Nephron progenitor cell (in vitro differentiated cells): ENCODE results near the gene PTGER3.

Experiments used
- DNase-seq: peaks from one replicate; pipeline ENCODE4 v3.0.0; 2021
- H3K27ac Mint-ChIP-seq: 2 replicates; pipeline ENCODE4 v1.8.0; 2021; ENCODE audit warnings: mild to moderate bottlenecking, moderate library complexity, mixed read lengths
- H3K27me3 Mint-ChIP-seq: 2 replicates; pipeline ENCODE4 v1.8.0; 2021; ENCODE audit warnings: mild to moderate bottlenecking, low read depth, mixed read lengths; ENCODE audit not compliant: poor library complexity
- H3K36me3 Mint-ChIP-seq: 2 replicates; pipeline ENCODE4 v1.8.0; 2021; ENCODE audit warnings: low read depth, mixed read lengths
- H3K4me1 Mint-ChIP-seq: 2 replicates; pipeline ENCODE4 v1.8.0; 2021; ENCODE audit warnings: mixed read lengths
- H3K4me3 Mint-ChIP-seq: 2 replicates; pipeline ENCODE4 v1.8.0; 2021; ENCODE audit warnings: mild to moderate bottlenecking, moderate library complexity, mixed read lengths
- H3K9me3 Mint-ChIP-seq: 2 replicates; pipeline ENCODE4 v1.8.0; 2021; ENCODE audit warnings: mild to moderate bottlenecking, moderate library complexity, mixed read lengths
- CTCF ChIP-seq: fragments of 200-600 bp; sonication (generic); IDR thresholded peaks from 2 replicates; pipeline ENCODE4 v1.5.0; 2021; ENCODE audit warnings: antibody characterized with exemption

Gene PTGER3

GRCh38 chr1:70934194-70934961 lies 113.2 kb downstream of the PTGER3 start:
- Mint-ChIP-seq H3K4me3 (no peak overlapping the region), H3K9me3 (peaks cover 12% of the 10 kb centered on the region), H3K27me3 (no peaks in the 10 kb centered on the region), H3K36me3 (no peaks in the 10 kb centered on the region), H3K4me1 (no peaks in the 10 kb centered on the region), H3K27ac (no peak overlapping the region)
- DNase-seq: no peak
- no peak for TF ChIP-seq CTCF

- no peak overlapping the region for H3K27ac Mint-ChIP-seq
- no peaks in the 10 kb centered on the region for H3K27me3 Mint-ChIP-seq
- TF ChIP-seq CTCF: no peak
- H3K36me3 Mint-ChIP-seq: no peaks in the 10 kb centered on the region
- H3K9me3 Mint-ChIP-seq: peaks cover 5% of the 10 kb centered on the region
- DNase-seq: no peak
- H3K4me1 Mint-ChIP-seq: no peaks in the 10 kb centered on the region
- no peak overlapping the region for H3K4me3 Mint-ChIP-seq
Measured at GRCh38 chr1:70930062-70930461, 117.6 kb downstream of the PTGER3 start.

- H3K4me1 Mint-ChIP-seq: no peaks in the 10 kb centered on the region
- no peaks in the 10 kb centered on the region for H3K36me3 Mint-ChIP-seq
- no peak for DNase-seq
- no peak overlapping the region for H3K27ac Mint-ChIP-seq
- H3K27me3 Mint-ChIP-seq: no peaks in the 10 kb centered on the region
- peaks cover 32% of the 10 kb centered on the region for H3K9me3 Mint-ChIP-seq
- H3K4me3 Mint-ChIP-seq: no peak overlapping the region
- no peak for TF ChIP-seq CTCF
Measured at GRCh38 chr1:70922196-70922595, 125.4 kb downstream of the PTGER3 start.
